ENCODE data around the gene SLC25A27.

GRCh38 chr6:46628498-46628897 is 24.3 kb upstream of the SLC25A27 start:
- no peak for TF ChIP-seq SIN3A (IDR thresholded peaks at IDR 0.05; ENCODE audit: borderline replicate concordance, insufficient read depth, low read length)
- TF ChIP-seq POLR2AphosphoS5 (IDR thresholded peaks at IDR 0.05; ENCODE audit: low read depth, low read length), result no peak

Measured in PFSK-1 (cell line).